GM12875 (cell line): ENCODE results near the gene TRPV4.

Source experiments
- H3K4me3 ChIP-seq: one replicate; pipeline ENCODE4 v1.5.1; 2011; ENCODE audit warnings: low read depth, low read length, control low read depth
- TF ChIP-seq, protein P1 (sequence below): IDR thresholded peaks from 2 replicates; pipeline ENCODE4 v1.5.1; 2011; ENCODE audit warnings: low read depth, mild to moderate bottlenecking, control low read depth, inconsistent platforms, low read length, moderate library complexity, borderline replicate concordance; ENCODE audit not compliant: insufficient read depth

TRPV4 gene

DNA sequence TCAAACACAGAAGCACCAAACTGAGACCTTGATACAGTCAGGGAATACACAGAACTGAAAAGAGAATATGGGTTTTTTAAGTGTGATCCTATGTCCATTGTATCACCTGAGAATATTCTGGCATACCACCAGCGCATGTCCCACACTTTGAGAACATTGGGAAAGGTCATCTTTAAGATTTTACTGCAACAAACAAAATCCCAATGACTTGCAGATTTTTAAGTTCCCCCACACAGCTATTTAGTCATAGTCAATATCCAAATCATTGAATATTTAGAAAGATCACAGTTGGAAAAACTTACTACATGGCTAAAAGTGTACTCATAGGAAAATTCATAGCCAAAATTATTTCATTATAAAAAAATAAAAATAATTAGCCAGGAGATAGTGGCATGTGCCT is 54.5 kb downstream of the TRPV4 start:
- TF ChIP-seq, protein P1, sequence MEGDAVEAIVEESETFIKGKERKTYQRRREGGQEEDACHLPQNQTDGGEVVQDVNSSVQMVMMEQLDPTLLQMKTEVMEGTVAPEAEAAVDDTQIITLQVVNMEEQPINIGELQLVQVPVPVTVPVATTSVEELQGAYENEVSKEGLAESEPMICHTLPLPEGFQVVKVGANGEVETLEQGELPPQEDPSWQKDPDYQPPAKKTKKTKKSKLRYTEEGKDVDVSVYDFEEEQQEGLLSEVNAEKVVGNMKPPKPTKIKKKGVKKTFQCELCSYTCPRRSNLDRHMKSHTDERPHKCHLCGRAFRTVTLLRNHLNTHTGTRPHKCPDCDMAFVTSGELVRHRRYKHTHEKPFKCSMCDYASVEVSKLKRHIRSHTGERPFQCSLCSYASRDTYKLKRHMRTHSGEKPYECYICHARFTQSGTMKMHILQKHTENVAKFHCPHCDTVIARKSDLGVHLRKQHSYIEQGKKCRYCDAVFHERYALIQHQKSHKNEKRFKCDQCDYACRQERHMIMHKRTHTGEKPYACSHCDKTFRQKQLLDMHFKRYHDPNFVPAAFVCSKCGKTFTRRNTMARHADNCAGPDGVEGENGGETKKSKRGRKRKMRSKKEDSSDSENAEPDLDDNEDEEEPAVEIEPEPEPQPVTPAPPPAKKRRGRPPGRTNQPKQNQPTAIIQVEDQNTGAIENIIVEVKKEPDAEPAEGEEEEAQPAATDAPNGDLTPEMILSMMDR = no peak
- no peak overlapping the region for H3K4me3 ChIP-seq

DNA sequence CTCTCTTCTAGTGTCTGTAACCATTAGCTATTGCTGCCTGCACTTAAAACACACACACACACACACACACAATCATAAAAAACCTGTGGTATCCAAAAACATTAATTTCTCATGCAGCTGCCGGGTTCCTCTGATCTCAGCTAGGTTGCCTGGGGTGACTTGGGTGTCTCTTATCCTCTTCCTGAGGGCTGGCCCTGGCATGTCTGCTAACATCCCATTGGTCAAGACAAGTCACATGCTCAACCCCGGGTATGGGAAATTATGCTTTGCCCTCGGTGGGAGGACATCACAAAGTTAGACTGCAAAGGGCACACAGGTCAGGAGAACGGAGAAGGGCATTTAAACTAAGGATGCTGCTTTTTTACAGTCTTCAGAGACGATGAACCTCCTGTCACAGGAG is 55.7 kb downstream of the TRPV4 start:
- TF ChIP-seq, protein P1 = no peak
- H3K4me3 ChIP-seq = no peak overlapping the region

DNA sequence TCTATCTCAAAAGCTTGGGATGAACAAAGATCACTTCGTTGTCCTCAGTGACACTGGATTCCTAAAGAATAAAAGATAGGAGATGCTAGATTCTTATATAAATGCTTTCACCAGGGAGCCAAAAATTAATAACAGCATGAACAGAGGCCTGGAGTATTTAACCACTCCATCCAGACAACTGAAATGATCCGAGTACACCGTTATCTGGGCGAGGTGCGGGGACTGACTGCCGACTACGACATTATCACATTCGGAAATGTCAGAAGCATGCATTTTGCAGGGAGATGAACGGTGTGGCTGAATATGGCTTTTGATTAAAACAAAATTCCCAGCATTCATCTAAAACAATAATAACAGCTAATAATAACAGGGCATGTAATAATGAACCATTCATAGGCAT is 56.6 kb downstream of the TRPV4 start:
- no peak overlapping the region for H3K4me3 ChIP-seq
- TF ChIP-seq, protein P1 = no peak

DNA sequence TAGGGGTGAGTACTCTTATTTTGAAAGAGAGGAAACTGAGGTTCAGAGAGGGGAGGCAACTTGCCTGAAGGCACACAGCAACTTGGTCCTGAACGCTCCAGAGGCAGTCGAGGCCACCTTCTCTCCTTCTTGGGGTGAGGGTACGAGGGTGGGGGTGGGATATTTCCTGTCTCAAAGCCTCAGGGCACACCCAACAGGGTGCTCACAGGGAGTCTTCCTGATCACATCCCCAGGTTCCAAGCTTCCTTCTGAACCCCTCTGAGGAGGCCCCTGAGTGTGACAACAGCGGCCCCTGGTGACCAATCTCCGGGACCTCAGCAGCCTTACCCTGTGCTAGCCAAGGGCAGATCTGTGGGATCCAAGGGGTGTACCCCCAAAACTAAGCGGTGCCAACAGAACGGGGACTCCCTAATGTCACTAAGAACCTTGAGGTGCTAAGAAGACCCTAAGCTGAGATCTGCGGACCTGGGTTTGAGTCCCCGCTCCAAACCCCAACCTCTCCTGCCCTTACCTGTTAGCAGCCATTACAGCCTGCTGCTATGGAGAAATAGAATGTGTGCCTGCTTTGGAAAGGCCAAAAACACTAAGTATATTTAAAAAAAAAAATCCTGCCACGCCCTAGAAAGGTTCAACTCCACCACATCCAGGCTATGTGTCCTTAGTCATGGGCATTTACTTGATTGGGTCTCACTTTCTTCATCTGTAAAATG is 57.9 kb downstream of the TRPV4 start:
- TF ChIP-seq, protein P1 = peak; percentile 92
- H3K4me3 ChIP-seq = no peak overlapping the region

DNA sequence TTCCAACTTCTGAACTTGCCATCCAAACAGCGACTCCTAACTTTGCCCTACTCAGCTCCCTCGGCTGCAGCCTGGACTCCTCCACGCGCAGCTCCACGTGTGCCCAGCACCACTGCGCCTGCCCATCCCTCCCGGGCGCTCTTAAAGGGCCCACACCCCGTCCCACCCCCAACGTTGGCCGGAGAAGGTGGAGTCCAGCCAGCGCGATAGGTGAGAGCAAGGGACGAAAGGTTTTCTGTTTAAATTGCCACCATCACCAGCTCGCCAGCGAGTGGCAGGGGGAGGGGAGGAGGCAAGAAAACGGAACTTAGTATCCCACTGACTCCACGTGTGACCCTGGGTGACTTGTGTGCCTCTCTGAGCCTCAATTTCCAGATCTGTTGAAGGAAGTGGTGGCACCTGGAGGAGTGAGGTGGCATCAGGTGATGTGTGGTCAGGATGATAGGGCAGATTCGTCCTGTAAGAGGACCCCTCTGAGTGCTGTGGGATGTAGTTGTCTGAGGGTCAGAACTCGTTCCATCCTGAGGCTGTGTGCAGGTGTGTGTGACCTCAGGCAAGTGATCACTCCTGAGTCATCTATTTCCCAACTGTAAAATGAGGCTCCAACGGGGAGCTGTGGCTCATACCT is 59.7 kb downstream of the TRPV4 start:
- H3K4me3 ChIP-seq = no peak overlapping the region
- TF ChIP-seq, protein P1 = no peak

DNA sequence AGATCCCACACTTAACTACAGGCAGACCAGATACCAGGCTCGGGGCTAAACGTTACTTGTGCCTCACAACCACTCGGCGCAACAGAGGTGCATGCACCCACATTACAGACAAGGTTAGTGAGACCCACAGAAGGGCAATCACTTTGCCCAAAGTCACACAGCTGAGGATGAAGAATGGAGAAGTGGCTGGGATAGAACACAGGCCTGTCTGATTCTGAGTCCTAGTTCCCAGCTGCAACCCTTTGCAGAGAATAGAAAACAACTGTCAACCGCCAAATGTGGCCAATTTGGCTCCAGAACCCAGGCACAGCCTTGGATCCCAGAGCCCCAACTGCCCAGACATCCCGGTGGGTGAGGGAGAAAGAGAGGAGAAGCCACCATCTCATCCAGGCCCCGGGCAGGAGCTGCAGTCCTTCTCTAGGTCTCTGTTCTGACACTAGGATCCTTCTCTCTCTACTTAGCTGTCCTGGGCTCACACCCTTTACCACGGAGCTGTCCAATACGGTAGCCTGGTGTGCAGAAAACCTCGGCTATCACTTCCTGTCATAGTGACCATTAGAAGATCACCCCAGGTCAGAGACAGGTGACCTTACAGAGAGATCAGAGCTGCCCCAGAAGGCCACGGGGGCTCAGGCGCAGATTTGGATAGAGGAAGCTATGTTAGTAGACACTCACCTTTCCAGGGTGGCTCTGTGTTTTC is 60.4 kb downstream of the TRPV4 start:
- H3K4me3 ChIP-seq = no peak overlapping the region
- TF ChIP-seq, protein P1 = no peak
